ENCODE data around the gene TTC16. TPM values are rescaled to one million over a fixed set of nuclear protein-coding genes. Genes with fewer than 3 reads are reported as not detected.
"Not testable (repeated sequence)": the region's sequence is repeated elsewhere in the genome, so short reads cannot be mapped to it uniquely, and the experiment has no call there.

Gene TTC16
- total RNA-seq, 4 donors from 2014 or later: 0.16 to 0.21 TPM; not detected in 2

DNA sequence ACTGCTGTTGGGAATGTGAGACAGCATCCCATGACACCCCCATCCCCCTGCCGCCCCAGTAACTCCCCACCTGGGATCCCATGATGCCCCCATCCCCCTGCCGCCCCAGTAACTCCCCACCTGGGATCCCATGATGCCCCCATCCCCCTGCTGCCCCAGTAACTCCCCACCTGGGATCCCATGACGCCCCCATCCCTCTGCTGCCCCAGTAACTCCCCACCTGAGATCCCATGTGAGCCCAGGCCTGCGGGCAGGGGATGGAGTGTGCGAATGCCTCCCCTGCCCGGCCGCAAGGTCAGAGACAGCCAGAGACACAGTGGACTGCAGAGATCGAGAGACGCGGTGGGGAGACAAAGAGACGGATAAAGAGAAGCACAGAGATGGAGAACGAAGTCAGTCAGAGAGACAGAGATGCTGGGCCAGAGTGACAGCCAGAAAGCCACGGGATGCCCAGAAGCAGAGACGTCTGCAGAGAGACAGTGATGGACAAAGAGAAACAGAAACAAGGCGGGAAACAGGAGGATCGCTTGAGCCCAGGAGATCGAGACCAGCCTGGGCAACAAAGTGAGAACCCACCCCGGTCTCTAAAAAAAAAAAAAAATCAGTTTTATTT is 61.6 kb downstream of the TTC16 start:
- DNase-seq (ENCODE audit: low spot score in 2 of 2): no peak
- TF ChIP-seq, protein P1, sequence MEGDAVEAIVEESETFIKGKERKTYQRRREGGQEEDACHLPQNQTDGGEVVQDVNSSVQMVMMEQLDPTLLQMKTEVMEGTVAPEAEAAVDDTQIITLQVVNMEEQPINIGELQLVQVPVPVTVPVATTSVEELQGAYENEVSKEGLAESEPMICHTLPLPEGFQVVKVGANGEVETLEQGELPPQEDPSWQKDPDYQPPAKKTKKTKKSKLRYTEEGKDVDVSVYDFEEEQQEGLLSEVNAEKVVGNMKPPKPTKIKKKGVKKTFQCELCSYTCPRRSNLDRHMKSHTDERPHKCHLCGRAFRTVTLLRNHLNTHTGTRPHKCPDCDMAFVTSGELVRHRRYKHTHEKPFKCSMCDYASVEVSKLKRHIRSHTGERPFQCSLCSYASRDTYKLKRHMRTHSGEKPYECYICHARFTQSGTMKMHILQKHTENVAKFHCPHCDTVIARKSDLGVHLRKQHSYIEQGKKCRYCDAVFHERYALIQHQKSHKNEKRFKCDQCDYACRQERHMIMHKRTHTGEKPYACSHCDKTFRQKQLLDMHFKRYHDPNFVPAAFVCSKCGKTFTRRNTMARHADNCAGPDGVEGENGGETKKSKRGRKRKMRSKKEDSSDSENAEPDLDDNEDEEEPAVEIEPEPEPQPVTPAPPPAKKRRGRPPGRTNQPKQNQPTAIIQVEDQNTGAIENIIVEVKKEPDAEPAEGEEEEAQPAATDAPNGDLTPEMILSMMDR (IDR thresholded peaks at IDR 0.05): no peak
- 75% methylated on average over 18 of the region's 18 CpGs for WGBS
- no peaks in the 10 kb centered on the region for H3K9me3 ChIP-seq
- H3K27me3 ChIP-seq: no peaks in the 10 kb centered on the region
- peak overlapping the region; percentile 21 for H3K4me3 ChIP-seq
- no peak overlapping the region for H3K27ac ChIP-seq
- no peaks in the 10 kb centered on the region for H3K36me3 ChIP-seq
- H3K4me1 ChIP-seq: peaks cover 17% of the 10 kb centered on the region

DNA sequence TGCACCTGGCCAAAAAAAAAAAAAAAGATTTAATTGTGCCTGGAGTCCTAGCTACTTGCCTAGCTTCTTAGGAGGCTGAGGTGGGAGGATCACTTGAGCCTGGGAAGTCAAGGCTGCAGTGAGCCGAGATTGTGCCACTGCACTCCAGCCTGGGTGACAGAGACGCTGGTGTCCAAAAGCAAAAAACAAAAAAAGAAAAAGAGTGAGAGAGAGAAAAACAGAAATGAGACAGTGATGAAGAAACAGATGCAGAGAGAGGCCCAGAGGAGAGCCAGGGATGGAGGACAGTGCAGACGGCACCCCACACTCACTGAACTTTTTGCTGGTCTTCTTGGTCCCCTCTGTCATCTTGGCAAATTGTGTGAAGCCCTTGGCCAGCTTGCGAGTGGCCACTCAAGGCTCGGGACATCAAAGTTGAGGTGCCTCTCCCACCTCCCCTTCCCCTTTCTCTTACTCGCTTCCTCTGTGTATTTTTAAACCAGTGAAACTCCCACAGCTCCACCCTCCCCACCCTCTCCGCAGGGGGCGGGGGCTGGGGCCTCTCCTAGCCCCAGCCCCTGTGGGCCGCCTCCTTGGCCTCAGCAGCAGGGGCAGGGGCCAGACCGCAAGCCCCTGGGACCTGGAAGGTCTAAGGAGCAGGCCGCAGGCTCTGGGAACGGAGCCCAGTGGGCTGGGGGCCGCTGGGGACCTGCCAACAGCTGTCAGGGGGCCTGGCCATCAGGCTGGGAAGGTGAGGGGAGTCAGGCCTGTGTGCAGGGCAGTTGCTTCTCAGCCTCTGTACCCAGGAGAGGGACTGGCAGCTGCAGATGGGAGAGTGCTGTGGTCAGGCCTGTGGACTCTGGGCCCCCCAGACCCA is 62.6 kb downstream of the TTC16 start, which contains the start of gene SH2D3C:
SH2D3C (minus strand) TSS at position 387 of the 856 bp plus-strand sequence; CDS start at position 348, 39 bp downstream.
- DNase-seq (ENCODE audit: low spot score in 2 of 2): no peak
- WGBS: 68% methylated on average over 10 of the region's 13 CpGs
- H3K27ac ChIP-seq: peak within 1 kb of the TSS; percentile 8
- TF ChIP-seq, protein P1 (IDR thresholded peaks at IDR 0.05): no peak
- TF ChIP-seq POLR2A (IDR thresholded peaks at IDR 0.05) (no peak), POLR2AphosphoS5 (IDR thresholded peaks at IDR 0.05) (no peak), EP300 (IDR thresholded peaks at IDR 0.05) (no peak)
- peak within 1 kb of the TSS; percentile 21 for H3K4me3 ChIP-seq
- H3K9me3 ChIP-seq: no peaks in the 10 kb centered on the region
- no peaks in the 10 kb centered on the region for H3K27me3 ChIP-seq
- H3K4me1 ChIP-seq: peaks cover 23% of the 10 kb centered on the region
- no peaks in the 10 kb centered on the region for H3K36me3 ChIP-seq

DNA sequence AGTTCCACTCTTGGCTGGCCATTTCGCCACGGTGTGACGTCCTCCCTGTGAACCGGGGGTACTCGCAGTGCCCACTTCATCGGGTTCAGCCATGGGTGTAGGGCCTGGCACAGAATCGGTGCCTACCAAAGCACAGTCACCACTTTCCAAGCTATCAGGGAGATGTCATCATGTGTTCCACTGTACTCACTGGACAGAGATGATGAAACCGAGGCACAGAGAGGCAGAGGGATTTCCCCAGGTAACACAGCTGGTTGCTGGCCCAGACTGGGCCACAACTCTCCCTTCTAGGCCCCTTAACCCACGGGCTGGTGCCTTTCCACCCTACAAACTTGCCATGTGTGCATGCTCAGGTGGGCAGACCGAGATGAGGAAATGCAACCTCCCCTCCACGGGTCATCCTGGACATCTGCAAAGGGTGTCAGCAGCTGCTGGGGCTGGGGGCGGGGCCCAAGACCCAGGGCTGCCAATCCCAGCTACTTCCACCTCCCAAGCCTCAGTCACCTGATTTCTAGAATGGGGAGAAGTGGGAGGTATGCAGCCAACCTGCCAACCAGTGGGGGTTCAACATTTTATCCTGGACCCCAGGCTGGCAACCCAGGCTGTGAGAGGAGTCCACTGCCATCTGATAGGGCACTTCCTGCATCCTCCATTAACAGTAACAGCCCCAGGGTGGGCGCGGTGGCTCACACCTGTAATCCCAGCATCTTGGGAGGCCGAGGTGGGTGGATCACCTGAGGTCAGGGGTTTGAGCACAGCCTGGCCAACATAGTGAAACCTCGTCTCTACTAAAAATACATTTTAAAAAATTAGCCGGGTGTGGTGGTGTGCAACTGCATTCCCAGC is 63.5 kb downstream of the TTC16 start:
- DNase-seq (ENCODE audit: low spot score in 2 of 2): no peak
- WGBS: 82% methylated on average over 5 of the region's 17 CpGs
- no peak for TF ChIP-seq POLR2AphosphoS5 (IDR thresholded peaks at IDR 0.05)
- TF ChIP-seq, protein P1 (IDR thresholded peaks at IDR 0.05): no peak
- TF ChIP-seq POLR2A (IDR thresholded peaks at IDR 0.05): no peak
- TF ChIP-seq EP300 (IDR thresholded peaks at IDR 0.05): no peak
- H3K4me3 ChIP-seq: peak overlapping the region; percentile 21
- H3K27me3 ChIP-seq: no peaks in the 10 kb centered on the region
- H3K4me1 ChIP-seq: peaks cover 27% of the 10 kb centered on the region
- H3K9me3 ChIP-seq: no peaks in the 10 kb centered on the region
- peak overlapping the region; percentile 3 for H3K27ac ChIP-seq
- H3K36me3 ChIP-seq: no peaks in the 10 kb centered on the region

DNA sequence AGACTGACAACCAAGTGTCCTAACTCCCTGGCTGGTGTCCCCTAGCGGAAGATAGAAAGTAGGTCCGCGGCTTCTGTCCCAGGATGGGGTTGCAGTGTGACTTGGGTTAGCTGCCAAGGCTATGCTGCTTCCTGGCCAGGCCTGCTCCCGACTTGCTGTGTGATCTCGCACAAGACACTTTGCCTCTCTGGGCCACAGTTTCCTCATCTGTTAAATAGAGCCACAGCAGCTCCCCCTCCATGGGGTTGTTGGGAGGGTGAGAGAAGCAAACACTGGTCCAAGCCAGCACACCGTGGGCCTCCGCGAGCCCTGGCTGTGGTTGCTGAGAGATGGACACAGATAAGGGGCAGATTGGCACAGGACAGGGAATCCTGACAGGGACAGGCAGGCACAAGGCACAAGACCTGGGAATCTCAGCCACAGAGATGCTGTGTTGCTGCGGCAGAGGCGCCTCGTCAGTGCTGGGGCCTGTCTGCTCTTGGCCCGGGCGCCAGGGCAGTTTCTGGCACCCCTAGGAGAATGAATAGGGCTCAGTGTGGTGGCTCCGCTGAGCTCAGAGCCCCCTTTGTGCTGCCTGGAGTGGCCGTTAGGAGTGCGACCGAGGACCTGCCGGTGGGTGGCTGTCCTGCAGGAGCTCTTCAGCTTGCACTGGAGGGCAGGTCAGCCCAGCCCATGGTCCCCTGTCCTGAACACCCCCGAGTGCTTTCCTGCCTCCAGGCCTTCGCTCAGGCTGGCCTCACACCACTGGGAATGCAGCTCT is 64.4 kb downstream of the TTC16 start:
- no peak for DNase-seq (ENCODE audit: low spot score in 2 of 2)
- no peak overlapping the region for H3K27ac ChIP-seq
- H3K9me3 ChIP-seq: no peaks in the 10 kb centered on the region
- TF ChIP-seq EP300 (IDR thresholded peaks at IDR 0.05) (no peak), POLR2A (IDR thresholded peaks at IDR 0.05) (no peak), POLR2AphosphoS5 (IDR thresholded peaks at IDR 0.05) (no peak)
- TF ChIP-seq, protein P1 (IDR thresholded peaks at IDR 0.05): no peak
- H3K4me3 ChIP-seq: no peak overlapping the region
- WGBS: 76% methylated on average over 14 of the region's 20 CpGs
- H3K27me3 ChIP-seq: no peaks in the 10 kb centered on the region
- peaks cover 33% of the 10 kb centered on the region for H3K4me1 ChIP-seq
- no peaks in the 10 kb centered on the region for H3K36me3 ChIP-seq

DNA sequence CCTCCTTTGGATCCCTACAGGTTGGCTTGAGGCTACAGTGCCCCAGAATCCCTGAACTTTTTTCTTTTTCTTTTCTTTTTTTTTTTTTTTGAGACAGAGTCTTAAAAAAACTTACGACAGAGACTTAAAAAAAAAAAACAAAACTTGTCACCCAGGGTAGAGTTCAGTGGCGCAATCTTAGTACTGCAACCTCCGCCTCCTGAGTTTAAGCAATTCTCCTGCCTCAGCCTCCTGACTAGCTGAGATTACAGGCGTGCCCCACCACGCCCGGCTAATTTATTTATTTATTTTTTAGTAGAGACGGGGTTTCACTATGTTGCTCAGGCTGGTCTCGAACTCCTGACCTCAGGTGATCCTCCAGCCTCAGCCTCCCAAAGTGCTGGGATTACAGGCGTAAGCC is 65.0 kb downstream of the TTC16 start:
- H3K36me3 ChIP-seq; DNase-seq (ENCODE audit: low spot score in 2 of 2); H3K27ac ChIP-seq; H3K4me3 ChIP-seq; H3K9me3 ChIP-seq; H3K27me3 ChIP-seq: not testable (repeated sequence)
- peaks cover 33% of the 10 kb centered on the region for H3K4me1 ChIP-seq
- WGBS: 86% methylated on average over 9 of the region's 9 CpGs

Measured in suprapubic skin (tissue), 4 donors.